ENCODE measurements around the gene ST3GAL6.

Gene ST3GAL6

GRCh38 chr3:98731720-98732285, 31.3 kb upstream of the ST3GAL6 start:
- TF ChIP-seq REST (IDR thresholded peaks at IDR 0.05; ENCODE audit: insufficient replicate concordance, low read depth) = no peak
- no peak for TF ChIP-seq SPI1 (IDR thresholded peaks at IDR 0.05; ENCODE audit: borderline replicate concordance, low read depth)
- TF ChIP-seq POLR2AphosphoS5 (IDR thresholded peaks at IDR 0.05; ENCODE audit: low read depth) = no peak
- no peak for TF ChIP-seq CTCF (IDR thresholded peaks at IDR 0.05; ENCODE audit: insufficient read depth, low read length)
- no peak for TF ChIP-seq GABPA (IDR thresholded peaks at IDR 0.05; ENCODE audit: low read depth)
- Histone ChIP-seq H3K27me3 (ENCODE audit: insufficient read depth, poor library complexity, severe bottlenecking) (no peaks in the 10 kb centered on the region), H3K4me3 (replicated peaks; ENCODE audit: insufficient read depth, low read length) (peak overlapping the region; percentile 78), H3K27ac (replicated peaks) (no peak overlapping the region)
- DNase-seq (ENCODE audit: low read depth in 1 of 2, low spot score in 1 of 2) = peak in 1 of 2 experiments; percentile 46

GRCh38 chr3:98732286-98733052, 30.7 kb upstream of the ST3GAL6 start:
- H3K4me3 ChIP-seq (replicated peaks; ENCODE audit: insufficient read depth, low read length) = peak overlapping the region; percentile 78
- TF ChIP-seq POLR2AphosphoS5 (IDR thresholded peaks at IDR 0.05; ENCODE audit: low read depth) = 0 out of 2 replicates have a peak, but pooled peaks have one; percentile 37
- TF ChIP-seq GABPA (IDR thresholded peaks at IDR 0.05; ENCODE audit: low read depth) = no peak
- peak overlapping the region; percentile 31 for H3K27ac ChIP-seq (replicated peaks)
- DNase-seq (ENCODE audit: low read depth in 1 of 2, low spot score in 1 of 2) = peak in 1 of 2 experiments; percentile 27
- H3K27me3 ChIP-seq (ENCODE audit: insufficient read depth, poor library complexity, severe bottlenecking) = no peaks in the 10 kb centered on the region

GRCh38 chr3:98733053-98733811, 29.9 kb upstream of the ST3GAL6 start:
- Histone ChIP-seq H3K27me3 (ENCODE audit: insufficient read depth, poor library complexity, severe bottlenecking) (no peaks in the 10 kb centered on the region), H3K4me3 (replicated peaks; ENCODE audit: insufficient read depth, low read length) (peak overlapping the region; percentile 78), H3K27ac (replicated peaks) (peak overlapping the region; percentile 31)
- no peak for TF ChIP-seq SPI1 (IDR thresholded peaks at IDR 0.05; ENCODE audit: borderline replicate concordance, low read depth)
- no peak for TF ChIP-seq REST (IDR thresholded peaks at IDR 0.05; ENCODE audit: insufficient replicate concordance, low read depth)
- no peak for TF ChIP-seq POLR2AphosphoS5 (IDR thresholded peaks at IDR 0.05; ENCODE audit: low read depth)
- no peak for TF ChIP-seq CTCF (IDR thresholded peaks at IDR 0.05; ENCODE audit: insufficient read depth, low read length)
- TF ChIP-seq GABPA (IDR thresholded peaks at IDR 0.05; ENCODE audit: low read depth) = no peak
- DNase-seq (ENCODE audit: low read depth in 1 of 2, low spot score in 1 of 2) = peak in 1 of 2 experiments; percentile 29

- no peak overlapping the region for H3K27ac ChIP-seq (replicated peaks)
- no peaks in the 10 kb centered on the region for H3K27me3 ChIP-seq (ENCODE audit: insufficient read depth, poor library complexity, severe bottlenecking)
- peak overlapping the region; percentile 78; the same call in 1 of the 2 replicates for H3K4me3 ChIP-seq (replicated peaks; ENCODE audit: insufficient read depth, low read length)
- DNase-seq (ENCODE audit: low read depth in 1 of 2, low spot score in 1 of 2) = no peak
- TF ChIP-seq CTCF (IDR thresholded peaks at IDR 0.05; ENCODE audit: insufficient read depth, low read length) = no peak
- TF ChIP-seq GABPA (IDR thresholded peaks at IDR 0.05; ENCODE audit: low read depth) = no peak
- TF ChIP-seq SPI1 (IDR thresholded peaks at IDR 0.05; ENCODE audit: borderline replicate concordance, low read depth) = no peak
- TF ChIP-seq REST (IDR thresholded peaks at IDR 0.05; ENCODE audit: insufficient replicate concordance, low read depth) = no peak
- no peak for TF ChIP-seq POLR2AphosphoS5 (IDR thresholded peaks at IDR 0.05; ENCODE audit: low read depth)
Measured at GRCh38 chr3:98733812-98734281, 29.3 kb upstream of the ST3GAL6 start.

Measured in HL-60 (cell line).